KBM-7 (cell line): Measurements from ENCODE around the gene CPSF2.

Experiments used
- DNase-seq: peaks from one replicate; pipeline ENCODE4 v3.0.0-alpha.2; 2015
- in situ Hi-C: fragments of 300-500 bp; cut with MboI; formaldehyde crosslinking; loops from 2 replicates; pipeline ENCODE4 v1.14.3; 2020; ENCODE audit warnings: low sequenced_read_pairs, low pct_unique_long_range_greater_than_20kb, mixed read lengths

Gene CPSF2

GRCh38 chr14:92121670-92122350, at the start of gene CPSF2, which contains the start of gene NDUFB1:
TSS of gene CPSF2 (plus strand) at chr14:92121969. CDS start at chr14:92130985, 9,016 bp downstream.
TSS of gene NDUFB1 (minus strand) at chr14:92121706. CDS start at chr14:92117637, 4,069 bp downstream.
- in situ Hi-C loops: no loop called here
- DNase-seq: peak; percentile 87

- in situ Hi-C loops: no loop called here
- no peak for DNase-seq
Observed at GRCh38 chr14:92074555-92074954, 47.2 kb upstream of the CPSF2 start.

- in situ Hi-C loops: no loop called here
- no peak for DNase-seq
Observed at GRCh38 chr14:92088494-92088893, 33.3 kb upstream of the CPSF2 start.

- in situ Hi-C loops: no loop called here
- no peak for DNase-seq
Observed at GRCh38 chr14:92093320-92093719, 28.4 kb upstream of the CPSF2 start.

- no peak for DNase-seq
- in situ Hi-C loops: no loop called here
Observed at GRCh38 chr14:92099802-92100201, 22.0 kb upstream of the CPSF2 start.

- in situ Hi-C loops: no loop called here
- DNase-seq: peak; percentile 47
Observed at GRCh38 chr14:92103363-92103989, 18.3 kb upstream of the CPSF2 start.

GRCh38 chr14:92105073-92105892, 16.5 kb upstream of the CPSF2 start:
- in situ Hi-C loops: no loop called here
- no peak for DNase-seq

- peak; percentile 81 for DNase-seq
- in situ Hi-C loops: no loop called here
Observed at GRCh38 chr14:92105893-92106142, 16.0 kb upstream of the CPSF2 start.

- DNase-seq: peak; percentile 92
Observed at GRCh38 chr14:92106143-92106926, 15.4 kb upstream of the CPSF2 start, which contains the start of gene ATXN3. TSS of gene ATXN3 (minus strand) at chr14:92106582. CDS start at chr14:92106552, 30 bp downstream.

GRCh38 chr14:92108345-92109254, 13.2 kb upstream of the CPSF2 start:
- DNase-seq: no peak
- in situ Hi-C loops: no loop called here

More at GRCh38 chr14:92106143-92106926, 15.4 kb upstream of the CPSF2 start, which contains the start of gene ATXN3:
- in situ Hi-C loops: no loop called here

- no peak for DNase-seq
- in situ Hi-C loops: no loop called here
Observed at GRCh38 chr14:92109490-92109889, 12.3 kb upstream of the CPSF2 start.

- in situ Hi-C loops: no loop called here
- no peak for DNase-seq
Observed at GRCh38 chr14:92121207-92121669, 531 bp upstream of the CPSF2 start.

- in situ Hi-C loops: no loop called here
- no peak for DNase-seq
Observed at GRCh38 chr14:92122351-92122677, 545 bp downstream of the CPSF2 start.

GRCh38 chr14:92122761-92123160, 992 bp downstream of the CPSF2 start:
- peak; percentile 11 for DNase-seq
- in situ Hi-C loops: no loop called here

GRCh38 chr14:92134456-92134855, 12.7 kb downstream of the CPSF2 start:
- in situ Hi-C loops: no loop called here
- DNase-seq: no peak

GRCh38 chr14:92135269-92135668, 13.5 kb downstream of the CPSF2 start:
- peak; percentile 46 for DNase-seq

GRCh38 chr14:92143309-92143708, 21.5 kb downstream of the CPSF2 start:
- in situ Hi-C loops: no loop called here
- DNase-seq: no peak

More at GRCh38 chr14:92135269-92135668, 13.5 kb downstream of the CPSF2 start:
- in situ Hi-C loops: no loop called here

- in situ Hi-C loops: no loop called here
- no peak for DNase-seq
Observed at GRCh38 chr14:92143962-92144361, 22.2 kb downstream of the CPSF2 start.
